HEK293 (cell line): ENCODE data around the gene SYNPO.

Source experiments
- CTCF ChIA-PET: fragments of 350-600 bp; formaldehyde crosslinking; extraction: SDS; loops from one replicate; lab custom pipeline; 2021; ENCODE audit warnings: antibody characterized with exemption; lab: Yijun Ruan, JAX
- POLR2A ChIA-PET: fragments of 300-600 bp; formaldehyde crosslinking; extraction: SDS; loops from one replicate; lab custom pipeline; 2020; ENCODE audit warnings: antibody characterized with exemption, inconsistent platforms; lab: Yijun Ruan, JAX
- H3K27ac ChIP-seq: fragments of 200-500 bp; sonication (Bioruptor generic); 2 replicates; pipeline ENCODE4 v1.5.1; 2014; ENCODE audit warnings: low read depth, low read length, control low read depth, inconsistent platforms; ENCODE audit errors: extremely low read depth
- H3K36me3 ChIP-seq, 2 experiments: fragments of 200-500 bp in 1 of 2; sonication (Bioruptor generic) in 1 of 2; 1 replicate in 1 of 2; 2 replicates in 1 of 2; pipeline ENCODE4 v1.5.1; 2014 to 2017; ENCODE audit warnings: inconsistent platforms in 2 of 2, low read length in 2 of 2; ENCODE audit not compliant: control insufficient read depth in 2 of 2, insufficient read depth in 1 of 2
- H3K4me1 ChIP-seq: fragments of 200-500 bp; sonication (Bioruptor generic); 2 replicates; pipeline ENCODE4 v1.5.1; 2014; ENCODE audit warnings: mild to moderate bottlenecking, low read length, inconsistent platforms; ENCODE audit not compliant: control insufficient read depth, insufficient read depth
- H3K4me3 ChIP-seq: 2 replicates; pipeline ENCODE4 v1.5.1; 2011; ENCODE audit warnings: low read depth, mild to moderate bottlenecking, control low read depth, low read length, moderate library complexity
- H3K9me3 ChIP-seq: fragments of 200-500 bp; sonication (Bioruptor generic); 2 replicates; pipeline ENCODE4 v1.5.1; 2014; ENCODE audit warnings: low read depth, low read length, inconsistent platforms; ENCODE audit not compliant: control insufficient read depth, insufficient read depth
- GLIS1 ChIP-seq: fragments of 450-650 bp; formaldehyde crosslinking; IDR thresholded peaks from 2 replicates; pipeline ENCODE4 v1.5.1; 2016; ENCODE audit warnings: missing biosample characterization, missing genetic modification characterization
- KLF8 ChIP-seq: fragments of 450-650 bp; formaldehyde crosslinking; IDR thresholded peaks from 2 replicates; pipeline ENCODE4 v1.5.1; 2016; ENCODE audit warnings: missing biosample characterization, missing genetic modification characterization
- RBAK ChIP-seq: fragments of 450-650 bp; formaldehyde crosslinking; IDR thresholded peaks from 2 replicates; pipeline ENCODE4 v1.5.1; 2016; ENCODE audit warnings: missing biosample characterization, missing genetic modification characterization
- SCRT1 ChIP-seq: fragments of 450-650 bp; formaldehyde crosslinking; IDR thresholded peaks from 2 replicates; pipeline ENCODE4 v1.5.1; 2016; ENCODE audit warnings: missing biosample characterization, missing genetic modification characterization, borderline replicate concordance
- SCRT2 ChIP-seq: fragments of 450-650 bp; formaldehyde crosslinking; IDR thresholded peaks from 2 replicates; pipeline ENCODE4 v1.5.1; 2016; ENCODE audit warnings: missing biosample characterization, missing genetic modification characterization
- ZNF138 ChIP-seq: fragments of 450-650 bp; formaldehyde crosslinking; IDR thresholded peaks from 2 replicates; pipeline ENCODE4 v1.5.1; 2016; ENCODE audit warnings: missing biosample characterization, missing genetic modification characterization, borderline replicate concordance
- ZNF2 ChIP-seq: fragments of 450-650 bp; formaldehyde crosslinking; IDR thresholded peaks from 2 replicates; pipeline ENCODE4 v1.5.1; 2016; ENCODE audit warnings: missing biosample characterization, missing genetic modification characterization
- ZNF341 ChIP-seq: fragments of 450-650 bp; formaldehyde crosslinking; IDR thresholded peaks from 2 replicates; pipeline ENCODE4; 2016; ENCODE audit warnings: low read depth, missing biosample characterization, missing genetic modification characterization
- TF ChIP-seq, protein P1 (sequence below): fragments of 450-650 bp; formaldehyde crosslinking; IDR thresholded peaks from 2 replicates; pipeline ENCODE4 v1.5.1; 2016; ENCODE audit warnings: missing biosample characterization, missing genetic modification characterization
- TF ChIP-seq, protein P2 (sequence below): fragments of 450-650 bp; formaldehyde crosslinking; conservative IDR thresholded peaks from 2 replicates; pipeline ENCODE4 v1.5.1; 2016; ENCODE audit warnings: low read depth, missing biosample characterization, missing genetic modification characterization
- TF ChIP-seq, protein P3 (sequence below): fragments of 450-650 bp; formaldehyde crosslinking; IDR thresholded peaks from 2 replicates; pipeline ENCODE4 v1.5.1; 2017; ENCODE audit warnings: missing biosample characterization, mild to moderate bottlenecking, missing genetic modification characterization, moderate library complexity
- TF ChIP-seq, protein P4 (sequence below): fragments of 450-650 bp; formaldehyde crosslinking; IDR thresholded peaks from 2 replicates; pipeline ENCODE4 v1.5.1; 2016; ENCODE audit warnings: missing biosample characterization, missing genetic modification characterization

SYNPO gene

DNA sequence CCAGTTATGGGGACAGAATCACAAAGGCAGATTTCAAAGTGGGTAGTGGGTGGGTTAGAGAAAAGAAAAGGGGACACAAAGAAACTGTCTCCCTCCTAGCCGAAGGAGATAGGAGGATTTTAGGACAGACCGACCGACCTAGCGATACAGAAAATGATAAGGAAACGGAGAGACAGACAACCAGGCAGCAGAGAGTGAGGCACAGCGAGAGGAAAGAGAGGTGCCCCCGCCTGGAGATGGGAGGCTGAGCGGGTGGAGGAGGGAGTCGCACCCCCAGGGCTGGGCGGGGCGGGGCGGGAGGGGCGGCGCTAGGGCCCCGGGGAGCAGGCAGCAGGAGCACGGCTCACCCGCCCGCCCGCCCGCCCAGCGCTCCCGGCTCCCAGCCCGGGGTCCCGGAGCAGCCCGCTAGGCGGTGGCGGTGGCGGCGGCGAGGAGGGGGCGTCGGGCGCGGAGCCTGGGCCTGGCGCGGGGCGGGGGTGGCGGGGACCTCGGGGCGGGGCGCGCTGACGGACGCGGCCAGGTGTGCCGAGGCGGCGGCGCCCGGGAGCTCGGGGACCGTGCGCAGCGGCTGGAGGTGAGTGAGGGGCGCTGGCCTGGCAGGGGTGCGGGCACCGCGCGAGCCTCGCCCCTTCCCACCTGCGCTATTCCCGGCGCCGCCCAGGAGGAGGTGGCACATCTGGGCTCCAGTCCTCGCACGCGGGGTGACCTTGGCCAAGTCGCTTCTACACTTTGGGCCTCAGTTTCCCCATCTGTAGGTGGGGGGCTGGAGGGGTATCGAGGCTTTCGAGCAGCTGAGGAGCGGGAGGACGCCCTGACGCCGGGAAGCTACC lies 15.9 kb upstream of the SYNPO start (continued):
- TF ChIP-seq, protein P1, sequence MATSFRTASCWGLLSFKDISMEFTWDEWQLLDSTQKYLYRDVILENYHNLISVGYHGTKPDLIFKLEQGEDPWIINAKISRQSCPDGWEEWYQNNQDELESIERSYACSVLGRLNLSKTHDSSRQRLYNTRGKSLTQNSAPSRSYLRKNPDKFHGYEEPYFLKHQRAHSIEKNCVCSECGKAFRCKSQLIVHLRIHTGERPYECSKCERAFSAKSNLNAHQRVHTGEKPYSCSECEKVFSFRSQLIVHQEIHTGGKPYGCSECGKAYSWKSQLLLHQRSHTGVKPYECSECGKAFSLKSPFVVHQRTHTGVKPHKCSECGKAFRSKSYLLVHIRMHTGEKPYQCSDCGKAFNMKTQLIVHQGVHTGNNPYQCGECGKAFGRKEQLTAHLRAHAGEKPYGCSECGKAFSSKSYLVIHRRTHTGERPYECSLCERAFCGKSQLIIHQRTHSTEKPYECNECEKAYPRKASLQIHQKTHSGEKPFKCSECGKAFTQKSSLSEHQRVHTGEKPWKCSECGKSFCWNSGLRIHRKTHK (tag by site-specific recombination), result no peak

DNA sequence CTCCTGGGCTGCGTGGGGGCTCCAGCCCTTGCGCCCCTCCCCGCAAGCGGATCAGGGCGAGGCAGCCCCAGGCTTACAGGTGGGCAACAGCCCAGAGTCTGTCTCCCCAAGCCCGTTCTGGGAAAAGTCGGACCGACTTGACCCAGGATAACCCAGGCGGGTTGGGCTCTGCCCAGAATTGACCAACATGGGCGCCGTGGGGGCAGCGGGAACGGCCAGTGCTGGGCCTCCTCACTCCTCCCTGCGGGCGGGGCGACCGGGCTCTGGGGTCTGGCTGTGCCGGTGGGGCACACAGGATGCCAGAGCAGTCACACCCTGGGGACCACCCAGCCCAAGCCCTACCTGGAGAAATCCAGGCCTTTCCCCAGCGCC lies 15.3 kb upstream of the SYNPO start:
- TF ChIP-seq, protein P2, sequence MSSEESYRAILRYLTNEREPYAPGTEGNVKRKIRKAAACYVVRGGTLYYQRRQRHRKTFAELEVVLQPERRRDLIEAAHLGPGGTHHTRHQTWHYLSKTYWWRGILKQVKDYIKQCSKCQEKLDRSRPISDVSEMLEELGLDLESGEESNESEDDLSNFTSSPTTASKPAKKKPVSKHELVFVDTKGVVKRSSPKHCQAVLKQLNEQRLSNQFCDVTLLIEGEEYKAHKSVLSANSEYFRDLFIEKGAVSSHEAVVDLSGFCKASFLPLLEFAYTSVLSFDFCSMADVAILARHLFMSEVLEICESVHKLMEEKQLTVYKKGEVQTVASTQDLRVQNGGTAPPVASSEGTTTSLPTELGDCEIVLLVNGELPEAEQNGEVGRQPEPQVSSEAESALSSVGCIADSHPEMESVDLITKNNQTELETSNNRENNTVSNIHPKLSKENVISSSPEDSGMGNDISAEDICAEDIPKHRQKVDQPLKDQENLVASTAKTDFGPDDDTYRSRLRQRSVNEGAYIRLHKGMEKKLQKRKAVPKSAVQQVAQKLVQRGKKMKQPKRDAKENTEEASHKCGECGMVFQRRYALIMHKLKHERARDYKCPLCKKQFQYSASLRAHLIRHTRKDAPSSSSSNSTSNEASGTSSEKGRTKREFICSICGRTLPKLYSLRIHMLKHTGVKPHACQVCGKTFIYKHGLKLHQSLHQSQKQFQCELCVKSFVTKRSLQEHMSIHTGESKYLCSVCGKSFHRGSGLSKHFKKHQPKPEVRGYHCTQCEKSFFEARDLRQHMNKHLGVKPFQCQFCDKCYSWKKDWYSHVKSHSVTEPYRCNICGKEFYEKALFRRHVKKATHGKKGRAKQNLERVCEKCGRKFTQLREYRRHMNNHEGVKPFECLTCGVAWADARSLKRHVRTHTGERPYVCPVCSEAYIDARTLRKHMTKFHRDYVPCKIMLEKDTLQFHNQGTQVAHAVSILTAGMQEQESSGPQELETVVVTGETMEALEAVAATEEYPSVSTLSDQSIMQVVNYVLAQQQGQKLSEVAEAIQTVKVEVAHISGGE (tag by site-specific recombination), result no peak
- 0 out of 2 replicates have a peak, but pooled peaks have one; percentile 14 for TF ChIP-seq KLF8 (tag by site-specific recombination)
- TF ChIP-seq SCRT2 (tag by site-specific recombination), result 0 out of 2 replicates have a peak, but pooled peaks have one; percentile 12
- TF ChIP-seq, protein P3, sequence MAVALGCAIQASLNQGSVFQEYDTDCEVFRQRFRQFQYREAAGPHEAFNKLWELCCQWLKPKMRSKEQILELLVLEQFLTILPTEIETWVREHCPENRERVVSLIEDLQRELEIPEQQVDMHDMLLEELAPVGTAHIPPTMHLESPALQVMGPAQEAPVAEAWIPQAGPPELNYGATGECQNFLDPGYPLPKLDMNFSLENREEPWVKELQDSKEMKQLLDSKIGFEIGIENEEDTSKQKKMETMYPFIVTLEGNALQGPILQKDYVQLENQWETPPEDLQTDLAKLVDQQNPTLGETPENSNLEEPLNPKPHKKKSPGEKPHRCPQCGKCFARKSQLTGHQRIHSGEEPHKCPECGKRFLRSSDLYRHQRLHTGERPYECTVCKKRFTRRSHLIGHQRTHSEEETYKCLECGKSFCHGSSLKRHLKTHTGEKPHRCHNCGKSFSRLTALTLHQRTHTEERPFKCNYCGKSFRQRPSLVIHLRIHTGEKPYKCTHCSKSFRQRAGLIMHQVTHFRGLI, result 0 out of 2 replicates have a peak, but pooled peaks have one; percentile 36
- no peak for TF ChIP-seq RBAK (tag by site-specific recombination)
- 0 out of 2 replicates have a peak, but pooled peaks have one; percentile 15 for TF ChIP-seq ZNF2 (tag by site-specific recombination)
- TF ChIP-seq ZNF341, result peak; percentile 69
- Histone ChIP-seq H3K36me3 (no peaks in the 10 kb centered on the region), H3K27ac (no peak overlapping the region; the same call in 1 of the 2 replicates), H3K9me3 (no peaks in the 10 kb centered on the region), H3K4me1 (peaks cover 3% of the 10 kb centered on the region), H3K4me3 (peak overlapping the region; percentile 47)
- POLR2A ChIA-PET, result interaction anchor here (1.3 kb wide), 1 partner anchor 9 kb away, joined by 3 read pairs; no protein-coding TSS in a partner anchor
- CTCF ChIA-PET, result interaction anchor here (0.6 to 1.2 kb wide), 2 partner anchors 11 to 84 kb away, joined by 3 to 6 read pairs; no protein-coding TSS in a partner anchor

DNA sequence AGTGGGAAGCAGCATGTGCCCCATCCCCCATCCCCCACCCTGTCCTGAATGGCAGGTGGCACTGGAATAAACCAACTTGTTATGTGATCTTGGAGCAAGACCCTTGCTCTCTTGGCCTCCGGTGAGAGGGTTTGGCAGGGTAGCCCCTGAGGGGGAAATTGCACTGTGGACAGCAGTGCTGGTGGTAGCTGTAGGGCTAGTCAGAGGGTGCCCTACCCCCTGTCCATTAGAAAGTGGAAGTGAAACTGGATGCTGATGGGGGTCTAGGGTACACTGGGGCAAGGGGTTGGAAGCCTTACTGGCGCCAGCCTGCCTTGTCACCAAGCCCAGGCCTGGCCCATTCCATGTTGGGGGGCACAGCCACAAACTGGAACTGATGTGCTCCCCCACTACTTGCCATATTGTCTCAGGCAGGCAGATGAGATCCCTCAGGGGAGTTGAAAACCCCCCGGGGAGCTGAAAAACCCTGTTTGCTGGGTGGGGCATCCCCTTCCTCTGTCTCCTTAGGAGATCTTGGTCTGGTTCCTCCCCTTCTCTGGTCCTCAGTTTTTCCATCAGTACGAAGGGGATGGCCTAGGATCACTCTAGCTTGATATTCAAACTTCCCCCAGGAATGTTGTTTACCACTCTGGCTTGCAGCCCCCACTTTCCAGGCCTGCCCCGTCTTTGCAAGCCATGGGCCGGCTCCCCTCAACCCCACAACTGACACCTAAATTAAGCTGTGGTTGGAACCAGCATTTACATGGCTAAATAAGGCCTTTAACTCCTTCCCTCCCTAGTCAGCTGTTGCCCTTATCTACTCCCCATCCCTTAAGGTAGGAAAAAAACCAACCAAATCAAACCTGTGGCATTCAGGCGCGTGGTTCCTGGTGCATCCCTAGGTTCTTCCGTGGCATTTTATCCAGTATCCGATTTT lies 14.4 kb upstream of the SYNPO start:
- Histone ChIP-seq H3K4me1 (peaks cover 3% of the 10 kb centered on the region), H3K9me3 (no peaks in the 10 kb centered on the region), H3K27ac (no peak overlapping the region)
- ChIA-PET POLR2A (interaction anchor here (1.1 to 1.3 kb wide), 5 partner anchors 8 to 31 kb away, joined by 3 to 7 read pairs (median 3); no protein-coding TSS in a partner anchor), CTCF (interaction anchor here (0.6 to 1.8 kb wide), 4 partner anchors 12 to 661 kb away, joined by 3 to 6 read pairs (median 5); no protein-coding TSS in a partner anchor)
- 0 out of 2 replicates have a peak, but pooled peaks have one; percentile 22 for TF ChIP-seq SCRT1
- peak; percentile 54; the same call in 1 of the 2 replicates for TF ChIP-seq SCRT2 (tag by site-specific recombination)
- no peak for TF ChIP-seq ZNF138 (tag by site-specific recombination)
- TF ChIP-seq GLIS1 (tag by site-specific recombination), result peak; percentile 69
- TF ChIP-seq, protein P4, sequence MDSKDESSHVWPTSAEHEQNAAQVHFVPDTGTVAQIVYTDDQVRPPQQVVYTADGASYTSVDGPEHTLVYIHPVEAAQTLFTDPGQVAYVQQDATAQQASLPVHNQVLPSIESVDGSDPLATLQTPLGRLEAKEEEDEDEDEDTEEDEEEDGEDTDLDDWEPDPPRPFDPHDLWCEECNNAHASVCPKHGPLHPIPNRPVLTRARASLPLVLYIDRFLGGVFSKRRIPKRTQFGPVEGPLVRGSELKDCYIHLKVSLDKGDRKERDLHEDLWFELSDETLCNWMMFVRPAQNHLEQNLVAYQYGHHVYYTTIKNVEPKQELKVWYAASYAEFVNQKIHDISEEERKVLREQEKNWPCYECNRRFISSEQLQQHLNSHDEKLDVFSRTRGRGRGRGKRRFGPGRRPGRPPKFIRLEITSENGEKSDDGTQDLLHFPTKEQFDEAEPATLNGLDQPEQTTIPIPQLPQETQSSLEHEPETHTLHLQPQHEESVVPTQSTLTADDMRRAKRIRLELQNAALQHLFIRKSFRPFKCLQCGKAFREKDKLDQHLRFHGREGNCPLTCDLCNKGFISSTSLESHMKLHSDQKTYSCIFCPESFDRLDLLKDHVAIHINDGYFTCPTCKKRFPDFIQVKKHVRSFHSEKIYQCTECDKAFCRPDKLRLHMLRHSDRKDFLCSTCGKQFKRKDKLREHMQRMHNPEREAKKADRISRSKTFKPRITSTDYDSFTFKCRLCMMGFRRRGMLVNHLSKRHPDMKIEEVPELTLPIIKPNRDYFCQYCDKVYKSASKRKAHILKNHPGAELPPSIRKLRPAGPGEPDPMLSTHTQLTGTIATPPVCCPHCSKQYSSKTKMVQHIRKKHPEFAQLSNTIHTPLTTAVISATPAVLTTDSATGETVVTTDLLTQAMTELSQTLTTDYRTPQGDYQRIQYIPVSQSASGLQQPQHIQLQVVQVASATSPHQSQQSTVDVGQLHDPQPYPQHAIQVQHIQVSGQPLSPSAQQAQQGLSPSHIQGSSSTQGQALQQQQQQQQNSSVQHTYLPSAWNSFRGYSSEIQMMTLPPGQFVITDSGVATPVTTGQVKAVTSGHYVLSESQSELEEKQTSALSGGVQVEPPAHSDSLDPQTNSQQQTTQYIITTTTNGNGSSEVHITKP (tag by site-specific recombination), result peak; percentile 95
- TF ChIP-seq, all 188 proteins: peak for 4
- Histone ChIP-seq H3K4me3 (no peak overlapping the region), H3K36me3 (no peaks in the 10 kb centered on the region)
